Body of pancreas (tissue), 4 donors: ENCODE measurements around the gene VPS45. TPM values are rescaled to one million over a fixed set of nuclear protein-coding genes. Genes with fewer than 3 reads are reported as not detected.
A peak's percentile ranks its signal among the peaks of the same experiment; 100 is the strongest.

Experiments
- ATAC-seq: fragments of 150-250 bp; one replicate; pipeline ENCODE4 v1.9.1; 2016
- DNase-seq, 4 donors: peaks; one replicate each; pipeline ENCODE4 v3.0.0-alpha.2; 2019
- H3K27ac ChIP-seq, 4 donors: fragments of 200-600 bp; sonication (generic); 1 replicate in 3 of 4; 2 replicates in 1 of 4; pipeline versions ENCODE4 v1.5.1 to v1.6.1; 2016 to 2019; ENCODE audit warnings: mild to moderate bottlenecking in 1 of 4, mixed read lengths in 1 of 4, moderate library complexity in 1 of 4
- H3K27me3 ChIP-seq, 2 donors: fragments of 200-600 bp; sonication (generic); one replicate each; pipeline ENCODE4 v1.6.0; 2016; ENCODE audit warnings: mild to moderate bottlenecking in 1 of 2
- H3K36me3 ChIP-seq, 2 donors: fragments of 200-600 bp; sonication (generic); replicated peaks in 1 of 2; 2 replicates each; pipeline ENCODE4 v1.5.1; 2016; ENCODE audit warnings: low read depth in 2 of 2; ENCODE audit not compliant: insufficient read depth in 1 of 2
- H3K4me1 ChIP-seq: fragments of 200-600 bp; sonication (generic); one replicate; pipeline ENCODE4 v1.6.0; 2016
- H3K4me3 ChIP-seq, 2 donors: fragments of 200-600 bp; sonication (generic); 1 replicate in 1 of 2; 2 replicates in 1 of 2; pipeline ENCODE4 v1.5.1; 2016 to 2019
- H3K9me3 ChIP-seq, 3 donors: fragments of 200-600 bp; sonication (generic); 1 replicate in 2 of 3; 2 replicates in 1 of 3; pipeline ENCODE4 v1.5.1; 2016
- CTCF ChIP-seq, 7 experiments: fragments of 450-650 bp in 4 of 7; fragments of 200-600 bp in 3 of 7; sonication (generic) in 3 of 7; IDR thresholded peaks; one replicate each; pipeline ENCODE4 v1.5.1; 2016 to 2019; ENCODE audit warnings: antibody characterized with exemption in 7 of 7
- POLR2A ChIP-seq, 3 donors: fragments of 450-650 bp; IDR thresholded peaks; one replicate each; pipeline ENCODE4 v1.6.1; 2016; ENCODE audit warnings: antibody characterized with exemption in 3 of 3, mild to moderate bottlenecking in 2 of 3
- WGBS, 2 donors: methylation state at CpG; one replicate each; pipeline ENCODE4 v1.1.5; 2017; 5-methylcytosine and 5-hydroxymethylcytosine counted together
- intact Hi-C: fragments of 100-400 bp; cut with DNase I; formaldehyde crosslinking; loops from one replicate; pipeline ENCODE4 v1.15.1; 2023
- total RNA-seq, 2 donors: library from RNA; depleted of rRNA; stranded (reverse); fragments of >200 nt; gene quantifications; one replicate each; pipeline ENCODE4 v1.1.0, GENCODE V29; 2016

Gene VPS45
- total RNA-seq, 2 donors from 2014 or later, result 30.9 to 34.3 TPM

- H3K36me3 ChIP-seq, result no peaks in the 10 kb centered on the region
- intact Hi-C loops, result no loop called here
- ATAC-seq, result peak; percentile 71
- H3K27me3 ChIP-seq, result no peaks in the 10 kb centered on the region
- H3K9me3 ChIP-seq, result no peaks in the 10 kb centered on the region
- WGBS, 2 donors, result 42 to 43% methylated on average over 3 of the region's 3 CpGs
- H3K4me3 ChIP-seq, result no peak overlapping the region
- TF ChIP-seq POLR2A (IDR thresholded peaks at IDR 0.05), result no peak
- TF ChIP-seq CTCF (IDR thresholded peaks at IDR 0.05), result no peak
- H3K27ac ChIP-seq, result peak overlapping the region in 2 of 4 donors; percentile 32 to 36
- DNase-seq, result peak in 3 of 4 donors; percentile 25 to 40 (median 29)
- H3K4me1 ChIP-seq, result no peaks in the 10 kb centered on the region
Measured at GRCh38 chr1:150061632-150062101, 5.9 kb upstream of the VPS45 start.

- no peaks in the 10 kb centered on the region for H3K27me3 ChIP-seq
- intact Hi-C loops, result no loop called here
- WGBS, 2 donors, result 87 to 95% methylated on average over 4 of the region's 4 CpGs
- ATAC-seq (no peak), DNase-seq (no peak)
- H3K27ac ChIP-seq, result peak overlapping the region in 2 of 4 donors; percentile 32 to 36
- TF ChIP-seq POLR2A (IDR thresholded peaks at IDR 0.05) (no peak), CTCF (IDR thresholded peaks at IDR 0.05) (no peak)
- no peaks in the 10 kb centered on the region for H3K9me3 ChIP-seq
- no peaks in the 10 kb centered on the region for H3K36me3 ChIP-seq
- no peaks in the 10 kb centered on the region for H3K4me1 ChIP-seq
- no peak overlapping the region for H3K4me3 ChIP-seq
Measured at GRCh38 chr1:150062113-150062512, 5.5 kb upstream of the VPS45 start.

- DNase-seq, result no peak
- H3K27ac ChIP-seq, result no peak overlapping the region
- no peak for ATAC-seq
- no peaks in the 10 kb centered on the region for H3K9me3 ChIP-seq
- H3K36me3 ChIP-seq, result no peaks in the 10 kb centered on the region
- H3K27me3 ChIP-seq, result no peaks in the 10 kb centered on the region
- peaks cover 9% of the 10 kb centered on the region for H3K4me1 ChIP-seq
- 78 to 92% methylated on average over 5 of the region's 5 CpGs for WGBS, 2 donors
- intact Hi-C loops, result no loop called here
- H3K4me3 ChIP-seq, result no peak overlapping the region
- TF ChIP-seq CTCF (IDR thresholded peaks at IDR 0.05), result no peak
- no peak for TF ChIP-seq POLR2A (IDR thresholded peaks at IDR 0.05)
Measured at GRCh38 chr1:150065184-150065871, 2.2 kb upstream of the VPS45 start.

- no peak for TF ChIP-seq POLR2A (IDR thresholded peaks at IDR 0.05)
- no peak for TF ChIP-seq CTCF (IDR thresholded peaks at IDR 0.05)
- DNase-seq (no peak), ATAC-seq (no peak)
- H3K4me3 ChIP-seq, result no peak overlapping the region
- intact Hi-C loops, result no loop called here
- H3K36me3 ChIP-seq, result no peaks in the 10 kb centered on the region
- no peaks in the 10 kb centered on the region for H3K27me3 ChIP-seq
- no peaks in the 10 kb centered on the region for H3K9me3 ChIP-seq
- peaks cover 9% of the 10 kb centered on the region for H3K4me1 ChIP-seq
- H3K27ac ChIP-seq, result peak overlapping the region; percentile 81 to 93 (median 89)
Measured at GRCh38 chr1:150066328-150066727, 1.2 kb upstream of the VPS45 start.

- Histone ChIP-seq H3K27me3 (no peaks in the 10 kb centered on the region), H3K36me3 (no peaks in the 10 kb centered on the region), H3K27ac (peak overlapping the region; percentile 81 to 93 (median 89)), H3K4me3 (peak overlapping the region; percentile 24 to 74), H3K4me1 (peaks cover 9% of the 10 kb centered on the region), H3K9me3 (no peaks in the 10 kb centered on the region)
- ATAC-seq (peak; percentile 31), DNase-seq (peak in 3 of 4 donors; percentile 34 to 53 (median 34))
- intact Hi-C loops, result no loop called here
- no peak for TF ChIP-seq CTCF (IDR thresholded peaks at IDR 0.05)
- WGBS, 2 donors, result 0% methylated on average over 12 to 18 of the region's 18 CpGs
Measured at GRCh38 chr1:150066838-150067183, 765 bp upstream of the VPS45 start.
